Right lung (tissue), 5 donors: ENCODE results near the gene LSP1. TPM values are rescaled to one million over a fixed set of nuclear protein-coding genes. Genes with fewer than 3 reads are reported as not detected.
"Not testable (repeated sequence)": the region's sequence is repeated elsewhere in the genome, so short reads cannot be mapped to it uniquely, and the experiment has no call there.

ENCODE experiments used
- DNase-seq, 2 donors: peaks; one replicate each; pipeline ENCODE4 v3.0.0-alpha.2; 2013
- polyA plus RNA-seq, 5 donors: library from polyadenylated mRNA; unstranded; fragments of 120-200 nt; gene quantifications; one replicate each; pipeline versions ENCODE4 v1.2.1 to v1.2.3, GENCODE V29; 2013; ENCODE audit warnings: inconsistent platforms in 1 of 5, low replicate concordance in 1 of 5; ENCODE audit not compliant: insufficient read length in 5 of 5, insufficient read depth in 1 of 5

LSP1 gene
- polyA plus RNA-seq, 5 donors: 5.4 to 9.9 (median 7.6) TPM

DNA sequence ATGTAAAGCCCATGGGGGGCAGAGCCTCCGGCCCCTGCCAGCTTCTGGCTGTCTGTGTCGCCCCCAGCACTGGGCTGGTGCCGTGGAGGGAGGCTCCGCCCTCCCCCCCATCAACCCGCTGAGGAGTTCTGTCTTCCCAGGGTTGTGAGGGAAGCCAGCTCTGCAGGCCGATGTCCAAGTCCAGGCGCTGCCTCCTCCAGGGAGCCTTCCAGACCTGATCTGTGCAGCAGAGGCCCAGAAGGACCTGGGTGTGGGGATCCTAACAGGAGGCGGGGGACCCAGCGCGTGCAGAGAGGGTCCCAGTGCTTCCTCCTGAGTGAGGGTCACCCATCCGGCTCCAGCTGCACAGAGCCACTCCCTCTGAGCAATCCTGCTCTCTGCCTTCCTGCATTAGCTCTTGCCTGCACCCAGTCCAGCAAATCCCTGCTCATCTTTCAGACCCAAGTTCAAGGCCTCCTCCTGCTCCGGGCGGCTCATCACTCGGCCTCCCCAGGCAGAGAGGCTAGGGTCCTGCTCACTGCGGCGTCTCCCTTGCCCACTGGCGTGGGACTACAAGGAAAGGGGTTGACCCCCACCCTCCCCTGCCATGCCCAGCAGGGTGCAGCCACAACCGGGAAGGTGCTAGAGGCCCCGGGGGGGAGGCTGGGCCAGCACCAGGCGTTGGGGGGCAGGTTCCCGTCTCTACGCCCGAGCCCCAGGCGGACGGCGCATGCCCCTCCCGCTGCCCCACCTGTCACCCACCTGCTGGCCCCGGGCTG is 22.4 kb downstream of the LSP1 start:
- no peak for DNase-seq

DNA sequence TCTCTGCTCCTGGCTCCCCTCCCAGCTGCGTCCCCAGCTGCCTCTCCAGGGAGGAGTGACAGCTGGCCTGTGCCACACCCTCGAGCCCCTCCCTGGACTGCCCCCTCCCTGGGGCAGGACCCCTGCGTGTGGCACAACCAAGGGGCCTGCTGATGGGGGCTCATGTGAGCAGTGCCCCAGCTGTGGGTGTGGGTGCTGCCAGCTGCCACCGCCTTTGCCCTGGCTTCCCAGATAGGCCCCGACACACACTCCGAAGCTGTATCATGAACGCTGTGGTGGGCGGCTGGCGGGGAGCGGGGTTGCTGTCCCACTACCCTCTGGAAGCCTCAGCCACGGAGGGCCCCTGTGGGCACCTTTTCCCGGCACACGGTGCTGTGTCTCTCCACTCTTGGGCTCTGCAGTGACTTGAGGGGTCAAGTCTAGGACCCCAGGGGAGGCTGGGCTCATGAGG is 23.0 kb downstream of the LSP1 start:
- not testable (repeated sequence) for DNase-seq

DNA sequence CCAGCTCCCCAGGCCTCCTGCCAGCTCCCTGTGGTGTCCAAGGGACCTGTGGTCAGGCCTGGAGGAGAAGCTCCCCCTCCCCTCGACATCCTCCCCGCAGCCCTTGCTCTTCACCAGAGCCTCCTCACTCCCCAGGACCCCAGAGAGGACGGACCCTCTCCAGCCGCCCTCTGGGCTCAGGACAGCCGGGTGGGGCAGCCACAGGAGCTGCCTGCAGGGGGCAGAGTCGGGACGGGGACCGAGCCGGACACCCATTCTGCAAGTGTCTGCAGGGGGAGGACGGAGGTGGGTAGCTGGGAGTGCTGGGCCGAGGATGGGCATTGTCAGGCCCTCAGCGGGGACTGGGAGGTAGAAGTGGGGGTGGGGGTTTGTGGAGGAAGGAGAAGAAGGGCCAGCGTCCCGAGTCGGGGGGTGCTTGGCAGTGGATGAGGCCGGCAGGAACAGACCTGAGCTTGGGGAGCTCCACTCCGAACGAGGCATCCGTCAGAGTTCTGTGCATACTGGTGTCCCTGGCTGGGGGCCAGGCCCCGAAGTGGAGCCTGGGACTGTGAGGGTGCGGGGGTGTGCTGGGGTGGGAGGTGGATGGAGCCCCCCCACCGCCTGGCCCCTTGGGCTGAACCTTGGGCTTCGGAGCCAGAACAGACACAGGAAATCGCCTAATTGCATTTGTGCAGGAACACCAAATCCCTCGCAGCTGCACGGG is 23.6 kb downstream of the LSP1 start:
- peak in 1 of 2 donors; percentile 24 for DNase-seq

DNA sequence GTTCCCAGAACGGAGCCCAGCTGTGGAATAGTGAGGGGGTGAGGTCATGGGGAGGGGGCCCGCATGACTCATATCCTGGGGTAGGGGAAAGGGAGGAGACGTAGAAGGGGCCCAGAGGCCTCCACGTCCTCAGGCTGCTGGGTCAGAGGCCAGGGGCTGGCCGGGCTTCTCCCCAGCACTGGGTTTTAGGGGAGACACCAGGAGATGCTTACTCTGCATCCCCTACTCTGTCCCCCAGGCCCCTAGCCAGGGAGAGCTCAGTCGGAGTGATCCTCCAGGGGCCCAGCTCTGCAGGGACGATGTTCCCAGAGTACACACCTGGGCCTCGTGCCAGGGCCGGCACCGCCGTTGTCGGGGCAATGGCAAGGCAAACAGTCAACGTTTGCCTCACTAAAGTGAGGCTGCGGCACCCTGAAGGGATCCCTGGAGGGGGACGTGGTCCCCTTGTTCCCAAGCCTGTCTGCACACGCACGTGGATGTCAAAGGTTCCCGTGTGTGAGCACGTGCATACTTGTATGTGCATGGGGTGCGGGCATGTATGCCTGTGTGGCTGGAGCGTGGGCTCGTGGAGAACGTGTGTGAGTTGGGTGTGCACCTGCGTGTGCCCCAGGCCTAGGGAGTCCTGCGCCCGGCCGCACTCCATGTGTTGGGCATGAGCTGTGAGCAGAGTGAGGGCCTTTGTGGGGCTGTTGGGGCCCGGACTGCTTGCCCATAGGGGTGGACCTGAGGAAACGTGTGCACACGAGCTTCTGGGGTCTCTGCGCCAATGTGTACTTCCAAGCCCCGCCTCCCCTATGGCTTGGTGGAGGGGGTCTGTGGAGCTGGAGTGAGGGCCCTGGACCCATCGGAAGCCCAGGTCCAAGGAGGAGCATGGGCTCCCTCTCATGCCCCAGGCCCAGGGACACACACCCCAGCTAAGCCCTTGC is 24.6 kb downstream of the LSP1 start:
- DNase-seq: peak; percentile 40 to 47

DNA sequence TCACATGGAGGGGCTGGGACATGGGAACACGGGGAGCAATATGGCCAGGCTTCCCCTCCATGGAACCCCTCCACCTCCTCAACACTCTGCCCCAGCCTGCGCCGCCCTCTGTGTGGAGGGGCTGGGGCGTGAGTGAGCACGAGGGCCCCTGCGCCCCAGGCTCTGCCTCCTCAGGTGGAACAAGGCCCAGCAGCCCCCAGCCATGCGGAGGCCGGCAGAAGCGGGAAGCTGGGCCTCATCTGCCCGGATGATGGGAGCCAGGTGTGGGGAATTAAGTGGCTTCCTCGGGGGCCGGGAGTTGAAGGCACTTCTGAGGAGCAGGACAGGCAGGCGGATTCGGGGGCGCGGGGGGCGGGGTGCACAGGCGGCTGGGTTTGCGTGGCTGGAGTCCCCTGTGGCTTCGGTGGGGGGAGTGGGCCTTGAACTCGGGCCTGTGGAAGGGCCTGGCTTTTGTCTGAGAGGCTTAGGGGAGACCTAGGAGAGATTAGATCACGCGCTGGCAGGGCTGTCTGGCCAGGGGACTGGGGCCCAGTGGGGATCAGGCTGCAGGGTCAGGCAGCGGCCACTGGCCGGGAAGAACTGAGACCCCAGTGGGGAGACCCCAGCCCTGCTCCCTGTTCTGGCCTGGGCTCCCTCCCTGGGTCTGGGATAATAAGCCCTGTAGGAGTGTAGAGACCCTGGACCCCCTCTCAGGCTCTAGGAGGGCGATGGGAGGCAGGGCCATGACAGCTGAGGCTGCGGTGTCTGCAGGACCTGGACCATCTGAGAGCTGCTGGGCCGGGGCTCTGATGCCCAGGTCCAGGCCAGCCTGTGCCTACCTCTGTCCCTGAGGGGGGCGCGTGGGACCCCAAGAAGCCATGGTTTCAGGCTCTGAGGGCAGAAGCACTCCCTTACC is 25.5 kb downstream of the LSP1 start:
- DNase-seq: no peak

DNA sequence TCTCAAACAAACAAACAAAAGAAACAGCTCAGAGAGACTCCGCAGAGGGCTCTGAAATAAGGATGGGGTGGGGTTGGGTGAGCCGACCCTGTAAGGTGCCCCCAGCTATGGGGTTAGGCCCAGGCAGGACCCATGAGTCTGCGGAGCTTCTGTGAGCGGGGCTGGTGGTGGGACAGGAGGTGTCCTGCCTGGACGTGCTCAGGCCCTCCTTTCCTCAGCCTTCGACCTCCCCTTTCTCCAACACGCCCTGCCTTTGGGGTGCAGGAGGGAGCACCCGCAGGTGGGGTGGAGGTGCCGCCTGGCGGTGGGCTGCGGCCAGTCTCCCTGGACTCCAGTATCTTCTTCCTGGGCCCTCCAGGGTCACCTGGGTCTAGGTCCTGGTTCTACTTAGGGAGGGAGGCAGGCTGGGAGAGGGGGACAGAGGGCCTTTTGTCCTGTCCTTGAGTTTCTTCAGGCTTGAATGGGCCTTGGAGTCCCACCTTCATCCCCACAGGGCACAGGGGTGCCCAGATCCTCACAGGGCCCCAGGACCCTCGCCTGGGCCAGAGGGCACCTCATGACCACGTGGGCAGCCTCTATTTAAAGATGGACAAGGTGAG is 26.6 kb downstream of the LSP1 start:
- no peak for DNase-seq

DNA sequence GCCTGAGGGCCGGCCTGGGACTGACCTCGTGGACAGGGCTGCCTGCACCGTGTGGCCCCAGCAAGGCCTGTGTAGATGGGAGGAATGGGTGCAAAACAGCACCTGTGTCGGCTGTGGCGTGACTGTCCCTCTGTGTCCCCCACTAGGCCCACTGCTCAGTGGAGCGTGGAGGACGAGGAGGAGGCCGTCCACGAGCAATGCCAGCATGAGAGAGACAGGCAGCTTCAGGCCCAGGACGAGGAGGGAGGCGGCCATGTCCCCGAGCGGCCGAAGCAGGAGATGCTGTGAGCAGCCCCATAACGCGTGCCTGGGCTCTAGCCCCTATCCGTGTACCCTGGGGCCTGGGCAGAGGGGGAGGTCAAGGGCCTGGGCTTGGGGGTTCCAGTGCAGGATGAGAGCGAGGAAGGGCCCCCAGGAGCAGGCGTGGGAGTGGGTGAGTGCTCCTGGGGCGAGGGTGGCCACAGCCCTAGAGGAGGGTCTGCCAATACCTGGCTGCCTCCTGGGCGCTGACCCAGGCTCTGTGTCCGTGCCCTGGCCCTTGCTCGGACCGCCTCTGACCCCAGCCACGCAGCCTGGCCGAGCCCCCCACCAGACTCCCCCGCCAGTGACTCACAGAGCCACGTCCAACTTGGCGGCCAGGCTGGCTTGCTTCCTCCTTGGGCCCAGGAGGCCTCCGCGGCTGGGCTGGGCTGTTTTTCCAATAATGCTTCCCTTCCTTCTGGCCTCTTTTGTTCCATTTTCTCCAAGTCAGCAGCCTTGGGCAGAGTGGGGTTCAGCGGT is 27.2 kb downstream of the LSP1 start:
- DNase-seq: no peak

DNA sequence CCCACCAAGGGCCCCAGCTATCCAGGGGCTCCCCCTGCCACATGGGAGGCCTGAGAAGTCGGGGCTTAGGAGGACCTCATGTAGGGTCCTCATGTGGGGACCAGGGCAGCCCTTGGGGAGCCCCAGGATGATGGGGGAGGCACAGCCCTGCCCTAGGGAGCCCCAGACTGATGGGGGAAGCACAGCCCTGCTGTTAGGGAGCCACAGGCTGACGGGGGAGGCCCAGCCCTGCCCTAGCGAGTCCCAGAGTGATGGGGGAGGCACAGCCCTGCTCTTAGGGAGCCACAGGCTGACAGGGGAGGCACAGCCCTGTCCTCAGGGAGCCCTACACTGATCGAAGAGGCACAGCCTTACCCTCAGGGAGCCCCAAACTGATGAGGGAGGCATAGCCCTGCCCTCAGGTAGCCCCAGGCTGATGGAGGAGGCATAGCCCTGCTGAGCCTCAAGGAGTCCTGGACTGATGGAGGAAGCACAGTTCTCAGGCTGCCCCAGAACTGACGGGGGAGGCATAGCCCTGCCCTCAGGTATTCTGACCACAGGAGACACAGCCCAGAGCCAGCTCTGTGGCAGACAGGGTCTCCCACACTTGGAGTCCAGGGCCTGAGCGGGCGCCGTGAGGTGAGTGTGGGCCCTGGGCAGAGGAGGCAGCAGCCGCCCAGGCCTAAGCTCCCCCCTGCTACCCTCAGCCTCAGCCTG is 28.0 kb downstream of the LSP1 start:
- no peak for DNase-seq

DNA sequence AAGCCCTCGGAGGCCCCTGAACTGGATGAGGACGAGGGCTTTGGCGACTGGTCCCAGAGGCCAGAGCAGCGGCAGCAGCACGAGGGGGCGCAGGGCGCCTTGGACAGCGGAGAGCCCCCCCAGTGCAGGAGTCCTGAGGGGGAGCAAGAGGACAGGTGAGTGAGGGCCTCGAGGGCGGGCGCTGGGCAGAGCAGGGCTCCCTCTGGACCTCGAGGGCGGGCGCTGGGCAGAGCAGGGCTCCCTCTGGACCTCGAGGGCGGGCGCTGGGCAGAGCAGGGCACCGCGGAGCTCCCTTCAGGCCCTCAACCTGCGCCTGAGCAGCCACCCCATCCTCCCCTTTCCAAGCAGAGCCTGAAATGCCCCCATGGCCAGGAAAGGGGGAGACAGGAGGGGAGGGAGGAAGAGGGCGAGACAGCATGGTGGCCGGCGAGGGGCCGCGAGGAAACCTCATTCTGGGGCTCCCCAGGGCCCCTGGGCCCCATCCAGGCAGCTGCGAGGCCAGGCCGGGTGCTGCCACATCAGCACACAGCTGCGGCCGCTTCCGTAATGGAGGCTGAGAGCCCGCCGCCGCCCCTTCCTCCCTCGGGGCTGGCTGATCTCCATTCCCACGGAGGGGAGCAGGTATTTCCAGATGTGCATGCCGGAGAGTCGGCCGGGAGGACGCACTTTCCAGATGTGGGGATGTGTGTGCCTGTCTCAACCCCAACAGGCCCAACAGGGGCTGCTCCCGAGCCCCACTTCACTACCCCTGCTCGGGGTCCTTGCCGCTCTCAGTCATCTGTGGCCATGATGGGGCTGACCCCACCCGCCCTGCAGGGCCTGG is 28.8 kb downstream of the LSP1 start:
- DNase-seq: no peak

DNA sequence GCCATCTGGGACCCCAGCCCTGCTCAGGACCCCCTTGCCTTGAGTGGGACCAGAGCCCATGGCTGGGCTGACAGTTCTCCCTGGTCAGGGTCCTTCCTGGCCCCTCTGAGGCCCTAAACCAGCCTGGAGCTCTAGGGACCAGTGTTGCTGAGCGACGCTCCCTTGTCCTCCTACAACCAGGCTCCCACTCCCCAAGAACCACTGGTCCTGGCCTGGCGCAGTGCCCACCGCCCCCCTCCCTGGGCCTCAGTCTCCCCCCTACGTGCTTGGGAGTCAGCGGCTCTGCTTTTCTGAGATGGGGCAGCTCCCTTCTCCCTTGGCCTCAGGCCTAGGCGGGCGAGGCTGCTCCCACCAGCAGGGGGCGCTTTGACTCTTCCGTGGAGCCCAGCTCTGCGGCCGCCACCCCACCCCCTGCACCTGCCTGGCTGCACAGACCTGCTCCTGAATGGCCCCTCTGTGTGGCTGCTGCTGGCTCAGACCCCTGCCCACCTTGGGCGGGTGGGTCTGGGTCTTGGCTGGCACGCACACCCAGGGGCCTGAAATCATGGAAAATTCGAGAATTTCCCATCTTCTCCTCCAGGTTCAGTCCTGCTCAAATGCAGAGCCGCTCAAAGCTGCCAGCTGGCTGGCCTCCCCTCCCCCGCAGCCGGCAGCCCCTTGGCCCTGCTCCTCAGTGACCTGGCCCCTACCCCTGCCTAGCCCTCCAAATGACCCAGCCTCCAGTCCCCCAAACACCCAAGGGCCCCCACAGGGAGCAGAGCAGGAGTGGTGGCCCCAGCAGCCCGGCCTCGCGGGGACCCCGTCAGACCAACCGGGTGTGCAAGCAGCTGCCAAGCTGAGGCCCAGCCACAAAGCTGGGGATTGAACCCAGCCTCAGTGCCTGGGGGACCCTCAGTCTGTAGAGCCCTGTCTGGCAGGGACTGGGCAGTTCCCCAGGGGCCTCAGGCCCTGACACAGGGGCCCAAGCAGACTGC is 29.7 kb downstream of the LSP1 start:
- peak; percentile 68 to 75 for DNase-seq

DNA sequence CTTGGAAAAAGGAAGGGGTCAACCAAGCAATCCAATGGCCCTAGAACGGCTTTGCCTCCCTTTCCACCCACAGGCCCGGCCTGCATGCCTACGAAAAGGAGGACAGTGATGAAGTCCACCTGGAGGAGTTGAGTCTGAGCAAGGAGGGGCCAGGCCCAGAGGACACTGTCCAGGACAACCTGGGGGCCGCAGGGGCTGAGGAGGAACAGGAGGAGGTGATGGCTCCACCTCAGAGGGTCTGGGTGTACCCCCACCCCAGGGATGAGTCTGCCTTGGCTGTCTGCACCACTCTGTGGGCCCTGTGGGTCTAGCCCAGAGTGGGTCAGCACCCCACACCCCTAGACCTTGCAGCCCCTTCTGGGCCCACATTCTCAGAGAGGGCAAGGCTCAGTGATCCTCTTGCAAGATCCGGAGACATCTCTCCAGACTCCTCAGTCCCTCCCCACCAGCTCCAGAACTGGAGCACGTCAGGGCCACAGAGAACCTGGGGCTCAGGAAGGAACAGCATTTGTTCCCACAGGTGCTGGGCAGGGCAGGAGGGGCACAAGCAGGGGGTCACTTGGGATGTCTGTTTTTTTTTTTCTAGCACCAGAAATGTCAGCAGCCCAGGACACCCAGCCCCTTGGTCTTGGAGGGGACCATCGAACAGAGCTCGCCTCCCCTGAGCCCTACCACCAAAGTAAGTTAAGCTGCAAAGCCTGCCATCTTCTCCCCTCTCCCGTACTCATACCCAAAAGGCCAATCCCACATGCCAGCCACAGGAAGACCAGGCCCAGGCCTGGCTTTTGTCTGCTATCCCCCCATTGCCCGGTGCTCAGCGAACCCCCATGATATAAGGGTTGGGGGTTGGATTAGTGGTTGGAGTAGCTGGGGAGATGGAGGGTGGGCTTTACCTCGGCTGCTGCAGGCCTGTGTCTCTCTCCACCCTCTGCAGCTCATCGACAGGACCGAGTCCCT is 30.7 kb downstream of the LSP1 start:
- no peak for DNase-seq

DNA sequence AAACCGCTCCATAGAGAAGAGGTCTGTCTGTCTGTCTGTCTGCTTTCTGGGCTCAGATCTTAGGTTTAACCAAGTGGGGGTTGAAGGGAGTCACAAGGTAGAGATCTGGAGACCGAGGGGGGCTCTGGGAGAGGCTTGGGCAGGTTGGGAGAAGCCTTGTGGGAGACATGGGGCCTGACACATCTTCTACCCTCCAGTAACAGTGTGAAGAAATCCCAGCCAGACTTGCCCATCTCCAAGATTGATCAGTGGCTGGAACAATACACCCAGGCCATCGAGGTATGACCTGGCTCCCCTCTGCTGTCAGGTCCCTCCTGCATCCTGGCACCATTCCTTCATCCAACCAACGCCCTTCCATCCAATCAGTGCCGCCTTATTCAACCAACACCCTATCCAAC is 31.4 kb downstream of the LSP1 start:
- DNase-seq: no peak

DNA sequence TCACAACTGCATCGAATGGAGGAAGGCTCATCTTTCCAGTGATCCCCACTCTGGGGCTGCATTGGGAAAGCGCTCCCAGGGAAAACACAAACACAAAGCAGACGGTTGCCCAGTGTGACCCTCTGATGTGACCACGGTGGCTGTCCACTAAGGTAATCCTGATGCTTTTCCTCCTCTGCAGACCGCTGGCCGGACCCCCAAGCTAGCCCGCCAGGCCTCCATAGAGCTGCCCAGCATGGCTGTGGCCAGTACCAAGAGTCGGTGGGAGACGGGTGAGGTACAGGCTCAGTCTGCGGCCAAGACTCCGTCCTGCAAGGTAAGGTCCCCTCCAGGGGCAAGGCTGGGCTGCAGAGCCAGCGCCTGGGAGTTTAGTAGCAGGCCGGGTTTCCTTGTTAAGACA is 33.7 kb downstream of the LSP1 start:
- not testable (repeated sequence) for DNase-seq

DNA sequence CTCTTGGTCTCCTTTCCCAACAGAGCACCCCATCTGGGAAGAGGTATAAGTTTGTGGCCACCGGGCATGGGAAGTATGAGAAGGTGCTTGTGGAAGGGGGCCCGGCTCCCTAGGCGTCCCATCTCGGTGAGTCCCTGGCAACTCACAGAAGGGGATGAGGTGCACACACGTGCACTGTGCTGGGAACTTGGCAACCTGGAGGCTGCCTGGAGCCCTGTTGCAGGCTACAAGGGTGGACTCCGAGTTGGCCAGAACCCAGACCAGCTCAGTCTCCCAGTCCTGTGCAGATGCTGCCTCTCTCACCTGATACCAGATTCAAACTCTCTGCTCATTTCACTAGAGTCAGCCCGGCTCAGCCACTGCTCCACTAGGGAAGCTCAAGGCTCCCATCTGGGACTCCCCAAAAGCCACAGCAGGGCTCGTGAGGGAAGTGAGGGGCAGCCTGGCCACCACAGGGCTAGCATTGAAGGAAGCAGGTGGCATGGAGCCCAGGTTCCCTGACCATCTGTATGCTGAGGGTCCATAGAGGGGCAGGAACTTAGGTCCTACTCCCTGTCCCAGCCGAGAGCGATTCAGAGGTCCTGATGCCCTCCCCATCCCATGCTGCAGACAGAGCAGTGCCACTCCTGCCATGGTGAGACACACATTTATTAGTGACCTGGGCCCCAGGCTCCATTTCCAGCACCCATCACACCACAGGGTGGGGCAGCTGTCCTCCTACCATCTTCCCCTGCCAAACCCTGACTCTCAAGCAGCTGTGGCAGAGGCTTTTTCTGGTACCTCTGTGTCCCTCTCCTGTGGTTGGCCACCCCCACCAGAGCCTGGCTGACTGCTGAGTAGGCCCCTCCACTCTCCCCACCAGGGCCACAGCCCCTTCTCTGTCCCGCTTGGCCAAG is 34.8 kb downstream of the LSP1 start:
- DNase-seq: no peak

DNA sequence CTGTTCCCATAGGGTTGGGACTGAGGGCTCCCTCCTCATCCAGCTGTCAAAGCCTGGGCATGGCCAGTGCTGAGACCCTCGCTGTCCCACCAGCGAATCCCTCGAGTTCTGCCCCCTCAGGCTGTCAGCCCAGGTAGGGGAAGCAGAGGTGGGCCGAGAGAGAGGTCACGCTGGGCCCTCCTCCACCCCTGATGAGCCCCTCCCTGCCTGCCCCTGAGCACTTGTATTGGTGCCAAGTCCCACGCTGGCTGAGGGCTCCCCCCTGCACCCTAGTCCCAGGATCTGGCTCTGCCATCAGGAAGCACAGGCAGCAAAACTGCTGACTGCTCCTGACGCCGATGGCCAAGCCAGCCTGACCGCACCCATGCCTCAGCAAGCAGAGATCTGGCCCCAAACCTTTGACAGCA is 35.5 kb downstream of the LSP1 start:
- DNase-seq: no peak
